B cell (primary cell): ENCODE measurements around the gene PSMC3IP. TPM values are rescaled to one million over a fixed set of nuclear protein-coding genes. Genes with fewer than 3 reads are reported as not detected.

Source experiments
- ATAC-seq: fragments of 200-7000 bp; cut with Tn5 transposase; one replicate; pipeline ENCODE4 v1.10.0; 2021; ENCODE audit warnings: low read depth, mild to moderate bottlenecking, moderate number of reproducible peaks, moderate library complexity
- CTCF ChIA-PET: fragments of 350-600 bp; sonication (Branson Sonifier 250); formaldehyde crosslinking; loops from one replicate; lab custom pipeline; 2021; ENCODE audit warnings: antibody characterized with exemption, inconsistent platforms; lab: Charles Lee
- POLR2A ChIA-PET: fragments of 350-600 bp; sonication (Branson Sonifier 250); formaldehyde crosslinking; loops from one replicate; lab custom pipeline; 2021; ENCODE audit warnings: antibody characterized with exemption; lab: Charles Lee
- DNase-seq: peaks from one replicate; pipeline ENCODE4 v3.0.0; 2013
- H2AFZ ChIP-seq: 2 replicates; pipeline ENCODE4 v1.6.1; 2012; ENCODE audit warnings: mild to moderate bottlenecking, low read depth, low read length; ENCODE audit not compliant: insufficient read depth, poor library complexity, severe bottlenecking
- H3K27ac ChIP-seq, 2 donors: 1 replicate in 1 of 2; 2 replicates in 1 of 2; pipeline ENCODE4 v1.5.1; 2012 to 2013; ENCODE audit warnings: low read length in 2 of 2, mild to moderate bottlenecking in 2 of 2, moderate library complexity in 1 of 2
- H3K27me3 ChIP-seq, 4 experiments: fragments of 200-600 bp in 1 of 4; sonication (generic) in 1 of 4; replicated peaks in 1 of 4; 1 replicate in 2 of 4; 2 replicates in 2 of 4; pipeline versions ENCODE4 v1.6.1 to v1.7.0; 2013 to 2016; ENCODE audit warnings: low read length in 3 of 4, mild to moderate bottlenecking in 2 of 4, mixed read lengths in 1 of 4, moderate library complexity in 1 of 4; ENCODE audit not compliant: insufficient read depth in 4 of 4, control insufficient read depth in 3 of 4; ENCODE audit errors: control extremely low read depth in 1 of 4
- H3K36me3 ChIP-seq, 2 experiments: replicated peaks in 1 of 2; 1 replicate in 1 of 2; 2 replicates in 1 of 2; pipeline versions ENCODE4 v1.6.1 to v1.7.1; 2013; ENCODE audit warnings: low read length in 1 of 2; ENCODE audit not compliant: insufficient read depth in 2 of 2, control insufficient read depth in 1 of 2; ENCODE audit errors: control extremely low read depth in 1 of 2, extremely low read depth in 1 of 2
- H3K4me1 ChIP-seq, 2 donors: fragments of 200-600 bp in 1 of 2; sonication (generic) in 1 of 2; 1 replicate in 1 of 2; 2 replicates in 1 of 2; pipeline versions ENCODE4 v1.5.1 to v1.6.1; 2013 to 2017; ENCODE audit warnings: low read length in 2 of 2; ENCODE audit not compliant: control insufficient read depth in 2 of 2, insufficient read depth in 2 of 2
- H3K4me2 ChIP-seq: replicated peaks from 2 replicates; pipeline ENCODE3; 2012; ENCODE audit warnings: mild to moderate bottlenecking, low read depth, low read length; ENCODE audit not compliant: poor library complexity, severe bottlenecking
- H3K4me3 ChIP-seq, 5 experiments: fragments of 200-600 bp in 1 of 5; sonication (generic) in 1 of 5; 1 replicate in 3 of 5; 2 replicates in 2 of 5; pipeline versions ENCODE4 v1.5.1 to v1.7.0; 2011 to 2016; ENCODE audit warnings: low read length in 4 of 5, mild to moderate bottlenecking in 4 of 5, low read depth in 2 of 5, control low read depth in 1 of 5, moderate library complexity in 1 of 5; ENCODE audit not compliant: insufficient read depth in 1 of 5; ENCODE audit errors: control extremely low read depth in 1 of 5, extremely low read depth in 1 of 5
- H3K79me2 ChIP-seq: fragments of 200-600 bp; sonication (generic); one replicate; pipeline ENCODE4 v1.6.0; 2016; ENCODE audit warnings: low read length; ENCODE audit not compliant: control insufficient read depth, insufficient read depth
- H3K9ac ChIP-seq: fragments of 200-600 bp; sonication (generic); 2 replicates; pipeline ENCODE4 v1.6.1; 2017; ENCODE audit warnings: mild to moderate bottlenecking, low read length, moderate library complexity
- H3K9me3 ChIP-seq, 3 donors: one replicate each; pipeline versions ENCODE4 v1.6.1 to v1.7.1; 2013; ENCODE audit warnings: low read length in 2 of 3; ENCODE audit not compliant: control insufficient read depth in 2 of 3, insufficient read depth in 1 of 3; ENCODE audit errors: control extremely low read depth in 1 of 3
- H4K20me1 ChIP-seq: 2 replicates; pipeline ENCODE4 v1.6.0; 2012; ENCODE audit warnings: mild to moderate bottlenecking, low read length; ENCODE audit not compliant: insufficient read depth, control insufficient read depth, poor library complexity, severe bottlenecking
- H3K27ac Mint-ChIP-seq: one replicate; pipeline ENCODE4 v1.8.0; 2021; ENCODE audit warnings: mixed read lengths
- H3K27me3 Mint-ChIP-seq: one replicate; pipeline ENCODE4 v1.8.0; 2021; ENCODE audit warnings: mixed read lengths
- H3K4me1 Mint-ChIP-seq: one replicate; pipeline ENCODE4 v1.8.0; 2021; ENCODE audit warnings: mixed read lengths
- H3K4me3 Mint-ChIP-seq: one replicate; pipeline ENCODE4 v1.8.0; 2021; ENCODE audit warnings: mixed read lengths
- H3K9me3 Mint-ChIP-seq: one replicate; pipeline ENCODE4 v1.8.0; 2022; ENCODE audit warnings: mixed read lengths; ENCODE audit not compliant: insufficient read depth
- EZH2 ChIP-seq: IDR thresholded peaks from 2 replicates; pipeline ENCODE4 v1.6.1; 2012; ENCODE audit warnings: borderline replicate concordance, low read depth, mild to moderate bottlenecking, moderate library complexity, low read length; ENCODE audit not compliant: insufficient read depth, poor library complexity, severe bottlenecking
- WGBS: methylation state at CpG from one replicate; pipeline ENCODE4 v1.1.5; 2013; ENCODE audit warnings: missing lambda C conversion rate; ENCODE audit not compliant: insufficient coverage; 5-methylcytosine and 5-hydroxymethylcytosine counted together
- intact Hi-C: fragments of 100-400 bp; cut with micrococcal nuclease; formaldehyde crosslinking; loops from one replicate; pipeline ENCODE4 v1.10.0; 2022
- polyA plus RNA-seq: library from polyadenylated mRNA; depleted of rRNA; stranded (reverse); fragments of >200 nt; gene quantifications from 2 replicates; pipeline ENCODE4 v1.2.3, GENCODE V29; 2012
- total RNA-seq, 2 donors: library from RNA; stranded (reverse); fragments of 120-200 nt in 1 of 2; gene quantifications; 1 replicate in 1 of 2; 2 replicates in 1 of 2; pipeline versions ENCODE4 v1.2.3 to v1.2.4, GENCODE V29; 2013 to 2022
- TF ChIP-seq, protein P1 (sequence below): fragments of 200-600 bp; IDR thresholded peaks from one replicate; pipeline ENCODE4 v1.8.0; 2022; ENCODE audit warnings: antibody characterized with exemption, mild to moderate bottlenecking

Gene PSMC3IP
- total and polyA plus RNA-seq, 2 donors (not counting 1 experiment from before 2014, with no cell fraction given) = 2.8 to 10.4 TPM

DNA sequence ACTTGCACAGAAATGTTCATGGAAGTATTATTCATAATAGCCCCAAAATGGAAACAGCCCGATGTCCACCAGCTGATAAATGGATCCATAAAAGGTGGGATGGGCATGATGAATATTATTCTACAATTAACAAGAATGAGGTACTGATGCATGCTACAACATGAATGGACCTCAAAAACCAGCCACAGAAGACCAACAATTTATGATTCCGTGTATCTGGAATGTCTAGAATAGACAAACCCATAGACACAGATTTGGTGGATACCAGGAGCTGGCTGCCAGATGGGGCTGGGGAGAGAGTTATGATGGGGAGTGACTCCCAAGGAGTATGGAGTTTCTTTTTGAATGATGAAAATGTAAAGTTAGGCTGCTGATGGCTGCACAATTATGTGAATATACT, 52.3 kb downstream of the PSMC3IP start:
- TF ChIP-seq, protein P1, sequence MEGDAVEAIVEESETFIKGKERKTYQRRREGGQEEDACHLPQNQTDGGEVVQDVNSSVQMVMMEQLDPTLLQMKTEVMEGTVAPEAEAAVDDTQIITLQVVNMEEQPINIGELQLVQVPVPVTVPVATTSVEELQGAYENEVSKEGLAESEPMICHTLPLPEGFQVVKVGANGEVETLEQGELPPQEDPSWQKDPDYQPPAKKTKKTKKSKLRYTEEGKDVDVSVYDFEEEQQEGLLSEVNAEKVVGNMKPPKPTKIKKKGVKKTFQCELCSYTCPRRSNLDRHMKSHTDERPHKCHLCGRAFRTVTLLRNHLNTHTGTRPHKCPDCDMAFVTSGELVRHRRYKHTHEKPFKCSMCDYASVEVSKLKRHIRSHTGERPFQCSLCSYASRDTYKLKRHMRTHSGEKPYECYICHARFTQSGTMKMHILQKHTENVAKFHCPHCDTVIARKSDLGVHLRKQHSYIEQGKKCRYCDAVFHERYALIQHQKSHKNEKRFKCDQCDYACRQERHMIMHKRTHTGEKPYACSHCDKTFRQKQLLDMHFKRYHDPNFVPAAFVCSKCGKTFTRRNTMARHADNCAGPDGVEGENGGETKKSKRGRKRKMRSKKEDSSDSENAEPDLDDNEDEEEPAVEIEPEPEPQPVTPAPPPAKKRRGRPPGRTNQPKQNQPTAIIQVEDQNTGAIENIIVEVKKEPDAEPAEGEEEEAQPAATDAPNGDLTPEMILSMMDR = no peak
- TF ChIP-seq EZH2 = no peak
- Mint-ChIP-seq H3K27ac (no peak overlapping the region), H3K27me3 (no peaks in the 10 kb centered on the region), H3K4me1 (peaks cover 11% of the 10 kb centered on the region), H3K9me3 (no peaks in the 10 kb centered on the region), H3K4me3 (no peak overlapping the region)
- Histone ChIP-seq H3K36me3 (peaks cover 0 to 25% of the 10 kb centered on the region in 2 experiments), H2AFZ (no peak overlapping the region), H3K4me2 (no peak overlapping the region), H3K27ac (no peak overlapping the region), H3K79me2 (no peaks in the 10 kb centered on the region), H3K4me3 (no peak overlapping the region), H3K9me3 (no peaks in the 10 kb centered on the region), H3K9ac (no peak overlapping the region), H4K20me1 (no peaks in the 10 kb centered on the region), H3K4me1 (peaks cover 9 to 19% of the 10 kb centered on the region in 2 donors), H3K27me3 (no peaks in the 10 kb centered on the region)
- POLR2A ChIA-PET = no interaction called here
- DNase-seq (no peak), ATAC-seq (no peak)
- WGBS = no CpG with 5 or more reads among the region's 2 CpGs
- CTCF ChIA-PET = interaction anchor here (0.5 to 1.9 kb wide), 4 partner anchors 54 to 141 kb away, joined by 3 to 5 read pairs (median 4); no protein-coding TSS in a partner anchor
- intact Hi-C loops = no loop called here

DNA sequence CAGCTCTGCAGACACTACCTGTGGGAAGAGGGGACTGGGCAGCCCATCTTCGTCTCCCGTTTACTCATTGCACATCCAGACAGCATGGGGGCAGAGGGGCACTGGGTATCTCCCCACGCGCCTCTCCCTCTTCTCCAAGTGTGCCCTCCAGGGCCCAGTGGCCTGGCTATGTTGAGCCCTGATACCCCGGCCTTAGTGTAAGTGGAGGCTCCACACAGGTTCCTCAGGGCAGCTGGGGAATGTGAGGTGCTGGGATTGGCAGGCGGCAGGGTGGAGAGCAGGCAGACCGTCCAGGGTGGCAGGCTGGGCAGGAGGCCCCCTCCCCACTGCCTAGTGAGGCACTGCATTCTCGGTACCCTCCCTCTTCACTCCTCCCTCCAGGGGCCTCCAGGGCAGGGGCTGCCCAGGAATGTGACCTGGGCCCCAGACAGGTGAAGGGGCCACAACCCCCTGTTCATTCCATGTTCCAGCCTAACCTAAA, 54.7 kb downstream of the PSMC3IP start:
- no peaks in the 10 kb centered on the region for H3K27me3 ChIP-seq
- no peak overlapping the region for H3K9ac ChIP-seq
- Mint-ChIP-seq H3K4me3 (no peak overlapping the region), H3K27ac (no peak overlapping the region), H3K9me3 (no peaks in the 10 kb centered on the region), H3K27me3 (no peaks in the 10 kb centered on the region), H3K4me1 (peaks cover 5% of the 10 kb centered on the region)
- no peak overlapping the region for H3K4me2 ChIP-seq
- H4K20me1 ChIP-seq = no peaks in the 10 kb centered on the region
- ChIA-PET POLR2A (no interaction called here), CTCF (no interaction called here)
- no peak overlapping the region for H3K4me3 ChIP-seq
- H3K9me3 ChIP-seq = no peaks in the 10 kb centered on the region
- H3K36me3 ChIP-seq = peaks cover 0 to 35% of the 10 kb centered on the region in 2 experiments
- H3K79me2 ChIP-seq = no peaks in the 10 kb centered on the region
- TF ChIP-seq, protein P1 = no peak
- TF ChIP-seq EZH2 = no peak
- WGBS = 97% methylated on average over 8 of the region's 8 CpGs
- no peak for ATAC-seq
- peaks cover 3 to 8% of the 10 kb centered on the region in 2 donors for H3K4me1 ChIP-seq
- peak; percentile 7 for DNase-seq
- intact Hi-C loops = no loop called here
- no peak overlapping the region for H3K27ac ChIP-seq
- no peak overlapping the region for H2AFZ ChIP-seq

Other genes with a start within 250 kb of the PSMC3IP start
- gene STAT3, start 189.3 kb downstream of the PSMC3IP start, total RNA-seq = 140 and 151 TPM in 2 replicates
- 50.1 and 53.4 TPM in 2 replicates for gene STAT3, start 189.3 kb downstream of the PSMC3IP start, polyA plus RNA-seq
- not detected in 2 replicates for gene CAVIN1, start 154.5 kb downstream of the PSMC3IP start, total RNA-seq
- not detected in 2 replicates for gene CAVIN1, start 154.5 kb downstream of the PSMC3IP start, polyA plus RNA-seq
- gene ATP6V0A1, start 118.9 kb downstream of the PSMC3IP start, total RNA-seq = 59.1 and 65.0 TPM in 2 replicates
- gene ATP6V0A1, start 118.9 kb downstream of the PSMC3IP start, polyA plus RNA-seq = 90.9 and 108 TPM in 2 replicates
- 44.8 and 47.1 TPM in 2 replicates for gene NAGLU, start 41.5 kb downstream of the PSMC3IP start, total RNA-seq
- gene NAGLU, start 41.5 kb downstream of the PSMC3IP start, polyA plus RNA-seq = 43.4 and 52.4 TPM in 2 replicates
- gene HSD17B1, start 24.8 kb downstream of the PSMC3IP start, total RNA-seq = 2.0 and 3.3 TPM in 2 replicates
- 1.3 and 1.5 TPM in 2 replicates for gene HSD17B1, start 24.8 kb downstream of the PSMC3IP start, polyA plus RNA-seq
- gene COASY, start 15.6 kb downstream of the PSMC3IP start, total RNA-seq = 76.6 and 82.4 TPM in 2 replicates
- 55.9 and 82.3 TPM in 2 replicates for gene COASY, start 15.6 kb downstream of the PSMC3IP start, polyA plus RNA-seq
- 66.6 and 71.5 TPM in 2 replicates for gene MLX, start 10.6 kb downstream of the PSMC3IP start, total RNA-seq
- 57.3 and 62.4 TPM in 2 replicates for gene MLX, start 10.6 kb downstream of the PSMC3IP start, polyA plus RNA-seq
- gene RETREG3, start 31.6 kb upstream of the PSMC3IP start, total RNA-seq = 103 and 108 TPM in 2 replicates
- 43.1 and 44.1 TPM in 2 replicates for gene RETREG3, start 31.6 kb upstream of the PSMC3IP start, polyA plus RNA-seq
- gene TUBG1, start 32.0 kb upstream of the PSMC3IP start, total RNA-seq = 15.7 and 17.2 TPM in 2 replicates
- gene TUBG1, start 32.0 kb upstream of the PSMC3IP start, polyA plus RNA-seq = 12.3 and 19.5 TPM in 2 replicates
- 18.3 and 19.0 TPM in 2 replicates for gene TUBG2, start 81.6 kb upstream of the PSMC3IP start, total RNA-seq
- 11.9 and 16.7 TPM in 2 replicates for gene TUBG2, start 81.6 kb upstream of the PSMC3IP start, polyA plus RNA-seq
- 0.44 and 0.97 TPM in 2 replicates for gene PLEKHH3, start 99.3 kb upstream of the PSMC3IP start, total RNA-seq
- 0.67 and 1.4 TPM in 2 replicates for gene PLEKHH3, start 99.3 kb upstream of the PSMC3IP start, polyA plus RNA-seq
- 0.49 and 0.80 TPM in 2 replicates for gene CCR10, start 104.1 kb upstream of the PSMC3IP start, total RNA-seq
- 1.8 and 2.7 TPM in 2 replicates for gene CCR10, start 104.1 kb upstream of the PSMC3IP start, polyA plus RNA-seq
- 4.7 and 6.7 TPM in 2 replicates for gene CNTNAP1, start 104.8 kb upstream of the PSMC3IP start, total RNA-seq
- 3.5 and 4.9 TPM in 2 replicates for gene CNTNAP1, start 104.8 kb upstream of the PSMC3IP start, polyA plus RNA-seq
- gene EZH1, start 167.3 kb upstream of the PSMC3IP start, total RNA-seq = 169 and 180 TPM in 2 replicates
- gene EZH1, start 167.3 kb upstream of the PSMC3IP start, polyA plus RNA-seq = 115 and 195 TPM in 2 replicates
- not detected in 2 replicates for gene RAMP2, start 183.5 kb upstream of the PSMC3IP start, total RNA-seq
- not detected in 2 replicates for gene RAMP2, start 183.5 kb upstream of the PSMC3IP start, polyA plus RNA-seq
- gene VPS25, start 195.7 kb upstream of the PSMC3IP start, total RNA-seq = 38.7 and 38.8 TPM in 2 replicates
- gene VPS25, start 195.7 kb upstream of the PSMC3IP start, polyA plus RNA-seq = 30.6 and 40.5 TPM in 2 replicates
- 0.12 and 0.44 TPM in 2 replicates for gene WNK4, start 202.9 kb upstream of the PSMC3IP start, total RNA-seq
- 0.03 and 0.06 TPM in 2 replicates for gene WNK4, start 202.9 kb upstream of the PSMC3IP start, polyA plus RNA-seq
- gene COA3, start 221.0 kb upstream of the PSMC3IP start, total RNA-seq = 31.9 and 32.1 TPM in 2 replicates
- gene COA3, start 221.0 kb upstream of the PSMC3IP start, polyA plus RNA-seq = 7.5 and 18.5 TPM in 2 replicates
- gene CNTD1, start 221.1 kb upstream of the PSMC3IP start, total RNA-seq = not detected in 2 replicates
- not detected in 2 replicates for gene CNTD1, start 221.1 kb upstream of the PSMC3IP start, polyA plus RNA-seq
- 111 and 126 TPM in 2 replicates for gene BECN1, start 246.6 kb upstream of the PSMC3IP start, total RNA-seq
- gene BECN1, start 246.6 kb upstream of the PSMC3IP start, polyA plus RNA-seq = 61.3 and 71.2 TPM in 2 replicates